ENCODE data around the gene SEZ6L2.
"Not testable (repeated sequence)": the region's sequence is repeated elsewhere in the genome, so short reads cannot be mapped to it uniquely, and the experiment has no call there.

SEZ6L2 gene

GRCh38 chr16:29881050-29881449 lies 18.3 kb downstream of the SEZ6L2 start:
- DNase-seq, result no peak

- DNase-seq, result no peak
Measured at GRCh38 chr16:29878172-29878571, 21.2 kb downstream of the SEZ6L2 start.

- no peak for DNase-seq
Measured at GRCh38 chr16:29877266-29877961, 21.9 kb downstream of the SEZ6L2 start.

- DNase-seq, result no peak
Measured at GRCh38 chr16:29876594-29877249, 22.6 kb downstream of the SEZ6L2 start.

DNA sequence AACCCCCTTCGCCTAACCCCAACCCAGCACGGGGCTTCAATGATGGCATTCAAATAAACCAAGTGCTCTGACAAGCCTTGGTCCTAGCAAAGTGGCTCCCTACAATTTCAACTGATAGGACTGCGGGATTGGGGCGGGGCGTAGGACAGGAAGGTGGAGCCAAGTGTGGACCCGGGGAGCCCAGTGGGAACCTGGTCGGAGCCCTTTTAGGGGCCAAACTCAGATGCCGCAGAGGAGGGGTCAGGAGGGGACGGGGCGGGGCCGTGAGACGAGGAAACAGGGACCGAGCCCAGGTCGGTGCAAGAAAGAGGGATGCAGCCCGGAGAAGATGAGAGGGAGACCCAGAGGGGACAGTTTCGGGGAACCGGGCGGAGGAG lies 23.1 kb downstream of the SEZ6L2 start:
- no peak for DNase-seq

- no peak for DNase-seq
Measured at GRCh38 chr16:29875206-29875605, 24.1 kb downstream of the SEZ6L2 start.

- DNase-seq, result no peak
Measured at GRCh38 chr16:29873319-29873718, 26.0 kb downstream of the SEZ6L2 start.

DNA sequence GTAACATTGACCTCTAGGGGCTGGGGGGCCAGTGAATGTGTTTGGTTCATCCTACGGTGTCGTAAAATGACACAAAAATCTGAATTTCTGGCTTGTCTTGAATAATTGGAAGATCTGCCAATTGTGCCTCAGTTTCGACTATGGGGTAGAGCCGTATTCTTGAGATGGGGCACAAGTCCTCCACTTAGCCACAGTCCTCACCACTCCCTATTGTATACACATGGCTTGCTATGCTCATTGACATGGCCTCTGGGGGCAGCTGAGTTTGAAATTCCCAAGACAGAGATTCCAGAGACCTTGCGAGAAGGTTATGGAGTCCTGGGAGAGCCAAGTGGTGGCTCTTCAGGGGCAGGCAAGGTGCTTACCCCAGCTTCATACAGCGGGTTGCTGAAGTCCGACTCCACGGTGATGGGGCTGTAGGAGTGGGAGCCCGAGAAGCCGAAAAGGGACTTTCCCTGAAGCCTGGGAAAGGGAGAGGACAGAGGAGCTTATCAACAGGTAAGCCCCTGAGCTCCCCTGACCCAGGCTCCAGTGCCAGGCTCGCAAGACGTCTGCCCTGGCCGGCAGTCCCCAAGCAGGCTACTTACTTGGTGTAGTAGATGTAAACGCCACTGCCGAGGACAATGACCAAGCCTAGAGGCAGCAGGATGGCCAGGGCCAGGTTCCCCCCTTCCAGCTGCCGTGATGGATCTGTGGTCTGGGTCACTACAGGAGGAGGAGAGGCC lies 27.4 kb downstream of the SEZ6L2 start:
- DNase-seq, result no peak

GRCh38 chr16:29869067-29869466 lies 30.3 kb downstream of the SEZ6L2 start:
- DNase-seq, result not testable (repeated sequence)

DNA sequence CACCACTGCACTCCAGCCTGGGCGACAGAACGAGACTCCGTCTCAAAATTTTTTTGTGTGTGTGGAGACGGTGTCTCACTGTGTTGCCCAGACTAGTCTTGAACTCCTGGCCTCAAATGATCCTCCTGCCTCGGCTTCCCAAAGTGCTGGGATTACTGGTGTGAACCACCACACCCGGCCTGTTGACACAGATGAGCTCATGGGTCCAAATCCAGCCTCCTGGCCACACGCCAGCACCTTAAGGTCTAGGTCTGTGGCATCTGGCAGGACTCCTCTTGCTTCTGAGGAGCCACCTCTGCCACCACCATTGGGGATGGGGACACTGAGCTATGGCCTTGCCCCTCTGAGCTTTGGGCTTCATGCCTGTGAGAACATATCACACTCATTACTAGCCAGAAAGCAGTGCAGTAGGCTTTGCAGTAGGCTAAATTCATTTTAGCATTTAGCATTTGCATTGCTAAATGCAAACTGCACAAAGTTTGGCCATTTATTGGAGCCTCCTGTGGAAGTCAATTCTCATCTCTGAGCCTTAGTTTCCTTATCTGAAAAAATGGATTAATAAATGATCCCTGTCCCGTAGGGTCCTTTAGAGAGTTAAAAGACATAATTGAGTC lies 30.8 kb downstream of the SEZ6L2 start:
- DNase-seq, result no peak

DNA sequence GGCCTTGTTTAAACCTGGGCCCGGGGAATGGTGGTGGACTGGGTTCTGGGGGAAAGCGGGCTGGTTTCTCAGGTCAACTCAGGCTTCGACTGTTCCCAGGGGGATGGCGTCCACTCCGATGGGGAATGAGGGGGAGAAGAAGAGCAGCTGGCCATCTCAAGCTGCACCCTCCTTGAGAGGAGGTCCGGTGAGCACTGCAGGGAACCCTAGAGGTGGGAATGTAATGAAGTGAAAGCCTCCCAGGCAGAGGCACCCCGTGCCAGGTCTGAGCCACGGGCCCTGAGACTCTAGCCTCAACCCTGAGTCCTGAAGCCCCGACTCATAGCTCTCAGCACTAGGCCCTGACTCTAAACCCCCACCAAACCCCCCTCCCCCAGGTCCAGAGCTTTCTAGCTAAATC lies 35.1 kb downstream of the SEZ6L2 start:
- DNase-seq, result no peak

- no peak for DNase-seq
Measured at GRCh38 chr16:29863669-29863984, 35.7 kb downstream of the SEZ6L2 start.

- DNase-seq, result peak; percentile 97 to 98
Measured at GRCh38 chr16:29862884-29863668, 36.3 kb downstream of the SEZ6L2 start, which contains the start of gene CDIPT. CDIPT (minus strand) TSS chr16:29863226; CDS start chr16:29862857, 369 bp downstream.

DNA sequence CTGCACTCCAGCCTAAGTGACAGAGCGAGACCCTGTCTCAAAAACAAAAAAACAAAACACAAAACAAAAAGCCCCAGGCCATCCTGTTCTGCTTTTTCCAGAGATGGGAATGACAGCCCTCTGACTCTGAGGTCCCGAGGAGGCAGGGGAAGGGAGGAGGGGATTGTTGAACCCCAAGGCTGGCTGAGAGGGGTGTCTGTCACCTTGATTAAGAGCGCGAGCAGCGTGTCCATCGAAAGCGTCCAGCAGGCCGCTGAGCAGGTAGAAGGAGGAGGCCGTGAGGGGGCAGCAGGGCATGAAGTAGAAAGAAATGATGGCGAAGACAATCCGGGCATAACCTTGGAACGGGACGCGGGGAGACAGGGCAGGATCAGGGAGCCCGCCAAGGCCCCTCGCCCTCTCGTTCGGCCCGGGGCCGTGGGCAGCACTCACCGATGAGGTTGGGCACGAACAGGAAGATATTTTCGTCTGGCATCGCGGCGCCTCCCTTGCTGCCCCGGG lies 36.9 kb downstream of the SEZ6L2 start:
- no peak for DNase-seq

- no peak for DNase-seq
Measured at GRCh38 chr16:29860218-29860617, 39.1 kb downstream of the SEZ6L2 start.

- no peak for DNase-seq
Measured at GRCh38 chr16:29858974-29859373, 40.4 kb downstream of the SEZ6L2 start.

DNA sequence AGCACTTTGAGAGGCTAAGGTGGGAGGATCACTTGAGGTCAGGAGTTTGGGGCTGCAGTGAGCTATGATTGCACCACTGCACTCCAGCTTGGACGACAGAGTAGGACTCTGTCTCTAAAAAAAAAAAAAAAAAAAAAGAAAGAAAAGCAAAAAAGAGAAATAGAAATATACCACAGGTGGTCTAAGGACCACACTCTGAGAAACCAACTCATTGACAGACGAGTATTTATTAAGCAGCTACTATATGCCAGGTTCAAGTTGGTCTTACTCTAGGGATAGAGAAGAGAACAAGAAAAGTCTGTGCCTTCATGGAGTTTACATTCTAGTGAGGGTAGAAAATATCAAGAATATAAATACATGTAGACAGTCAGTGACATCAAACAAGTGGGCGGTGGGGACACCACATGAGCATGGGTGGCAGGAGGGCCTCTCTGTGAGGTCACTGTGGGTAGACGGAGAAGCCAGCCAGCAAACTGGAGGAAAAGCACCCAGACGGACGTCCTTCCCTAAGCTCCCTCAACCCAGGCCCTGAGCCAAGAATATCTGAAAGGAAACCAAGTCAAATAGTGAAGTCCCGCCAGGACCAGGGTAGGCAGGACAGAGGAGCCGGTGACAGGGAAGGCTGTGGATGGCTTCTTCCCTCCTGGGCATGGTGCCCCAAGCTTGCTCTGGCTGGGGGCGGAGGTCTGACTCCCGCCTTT lies 41.1 kb downstream of the SEZ6L2 start:
- DNase-seq, result no peak

GRCh38 chr16:29857133-29857760 lies 42.1 kb downstream of the SEZ6L2 start:
- DNase-seq, result no peak

- no peak for DNase-seq
Measured at GRCh38 chr16:29854520-29855100, 44.7 kb downstream of the SEZ6L2 start.

- DNase-seq, result no peak
Measured at GRCh38 chr16:29852654-29853053, 46.7 kb downstream of the SEZ6L2 start.

GRCh38 chr16:29850998-29851397 lies 48.4 kb downstream of the SEZ6L2 start:
- no peak for DNase-seq

Data from SHP77 (cell line).